NK-92 treated with Interleukin-12 subunit alpha and Interleukin-12 subunit beta, amount 100 ng/mL, for 24 hours (cell line): ENCODE data around the gene HDHD5.

Experiments
- DNase-seq: peaks from one replicate; lab custom pipeline; 2025; lab: John Stamatoyannopoulos, UW

HDHD5 gene

GRCh38 chr22:17119481-17120202 lies 39.4 kb downstream of the HDHD5 start:
- no peak for DNase-seq

GRCh38 chr22:17118342-17118741 lies 40.7 kb downstream of the HDHD5 start:
- DNase-seq: no peak

GRCh38 chr22:17117890-17118289 lies 41.2 kb downstream of the HDHD5 start:
- DNase-seq: no peak

GRCh38 chr22:17117400-17117799 lies 41.7 kb downstream of the HDHD5 start:
- DNase-seq: no peak

GRCh38 chr22:17116572-17117330 lies 42.3 kb downstream of the HDHD5 start:
- no peak for DNase-seq

GRCh38 chr22:17115945-17116565 lies 43.0 kb downstream of the HDHD5 start:
- DNase-seq: no peak

GRCh38 chr22:17115236-17115635 lies 43.8 kb downstream of the HDHD5 start:
- no peak for DNase-seq

GRCh38 chr22:17114898-17115235 lies 44.2 kb downstream of the HDHD5 start:
- no peak for DNase-seq

- no peak for DNase-seq
These were observed 44.7 kb downstream of the HDHD5 start for GRCh38 chr22:17114173-17114897.

GRCh38 chr22:17113600-17113999 lies 45.5 kb downstream of the HDHD5 start:
- DNase-seq: no peak

- no peak for DNase-seq
These were observed 46.5 kb downstream of the HDHD5 start for GRCh38 chr22:17112491-17113042.

- peak; percentile 27 for DNase-seq
These were observed 48.1 kb downstream of the HDHD5 start for GRCh38 chr22:17110791-17111550.

- no peak for DNase-seq
These were observed 49.1 kb downstream of the HDHD5 start for GRCh38 chr22:17109976-17110375.

- no peak for DNase-seq
These were observed 49.8 kb downstream of the HDHD5 start for GRCh38 chr22:17109113-17109865.

GRCh38 chr22:17108256-17109112 lies 50.6 kb downstream of the HDHD5 start:
- DNase-seq: no peak

- no peak for DNase-seq
These were observed 51.6 kb downstream of the HDHD5 start for GRCh38 chr22:17107547-17107810.

GRCh38 chr22:17106785-17107546 lies 52.1 kb downstream of the HDHD5 start:
- DNase-seq: peak; percentile 30

- DNase-seq: peak; percentile 38
These were observed 52.8 kb downstream of the HDHD5 start for GRCh38 chr22:17106161-17106784.
